GM19025 (cell line): Measurements from ENCODE around the gene VSIG1.

Source experiments
- ATAC-seq: cut with Tn5 transposase; IDR thresholded peaks from one replicate; pipeline ENCODE4 v1.9.1; 2021; ENCODE audit warnings: mild to moderate bottlenecking, low read depth, moderate library complexity; ENCODE audit not compliant: unreplicated experiment

The VSIG1 gene

DNA sequence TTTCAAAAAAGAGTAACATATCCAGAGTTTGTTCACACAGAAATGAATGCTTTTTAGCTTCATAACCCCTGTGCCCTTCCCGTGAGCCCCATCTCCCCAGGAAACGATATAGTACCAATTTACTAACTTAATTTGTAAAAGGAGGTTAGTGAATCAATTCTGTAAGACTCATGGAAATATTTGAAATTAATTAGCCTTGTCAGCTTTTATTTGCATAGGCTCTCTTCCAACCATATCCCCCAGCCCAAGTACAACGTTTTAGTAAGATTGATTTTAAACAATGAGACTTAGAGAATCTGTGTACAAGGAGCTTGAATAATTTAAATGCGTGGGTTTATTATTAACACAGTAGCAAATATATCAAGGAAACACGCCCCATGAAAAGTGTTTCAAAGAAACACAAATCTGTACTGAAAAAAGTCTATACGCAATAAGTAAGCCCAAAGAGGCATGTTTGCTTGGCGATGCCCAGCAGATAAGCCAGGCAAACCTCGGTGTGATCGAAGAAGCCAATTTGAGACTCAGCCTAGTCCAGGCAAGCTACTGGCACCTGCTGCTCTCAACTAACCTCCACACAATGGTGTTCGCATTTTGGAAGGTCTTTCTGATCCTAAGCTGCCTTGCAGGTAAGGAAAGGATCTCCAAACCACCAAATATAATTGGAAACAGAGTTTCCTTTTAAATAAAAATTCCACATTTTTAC, at the start of gene VSIG1:
VSIG1 (plus strand) TSS at position 512 of the 703 bp plus-strand sequence; CDS start at position 578, 66 bp downstream.
- no peak for ATAC-seq

DNA sequence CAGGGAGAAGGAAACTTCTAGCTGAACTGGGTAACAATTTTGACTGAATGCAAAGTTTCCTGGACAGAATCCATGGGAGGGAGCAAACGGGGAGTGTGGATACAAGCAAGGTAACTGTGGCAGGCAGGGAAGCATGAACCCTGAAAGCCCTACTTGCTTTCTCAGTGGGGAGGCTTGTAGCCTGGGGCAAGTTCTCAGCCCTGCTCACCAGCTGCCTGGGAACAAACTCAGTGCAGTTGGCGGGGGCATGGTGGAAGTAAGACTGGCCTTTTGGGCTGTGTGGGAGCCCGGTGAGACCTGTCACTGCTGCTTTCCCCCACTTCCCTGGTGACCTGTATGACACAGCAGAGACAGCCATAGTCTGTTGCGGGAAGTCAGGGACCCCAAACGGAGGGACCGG, 48.7 kb upstream of the VSIG1 start:
- no peak for ATAC-seq

DNA sequence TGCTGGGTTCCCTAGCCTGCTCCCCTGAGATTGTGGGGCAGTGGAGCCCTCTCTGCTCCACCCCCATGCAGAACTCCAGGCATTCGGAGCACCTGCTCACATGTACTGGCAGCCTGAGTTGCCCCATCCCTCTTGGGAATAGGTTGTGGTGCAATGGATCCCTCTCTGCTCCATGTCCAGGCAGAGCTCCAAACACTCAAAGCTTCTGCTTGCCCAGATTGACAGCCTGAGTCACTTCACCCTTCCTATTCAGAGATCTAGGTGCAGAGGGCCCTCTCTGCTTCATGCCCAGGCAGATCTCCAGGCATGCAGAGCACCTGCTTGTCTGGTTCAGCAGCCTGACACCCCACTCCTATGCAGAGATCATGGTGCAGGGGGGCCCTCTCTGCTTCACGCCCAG, 44.1 kb upstream of the VSIG1 start:
- ATAC-seq: no peak

DNA sequence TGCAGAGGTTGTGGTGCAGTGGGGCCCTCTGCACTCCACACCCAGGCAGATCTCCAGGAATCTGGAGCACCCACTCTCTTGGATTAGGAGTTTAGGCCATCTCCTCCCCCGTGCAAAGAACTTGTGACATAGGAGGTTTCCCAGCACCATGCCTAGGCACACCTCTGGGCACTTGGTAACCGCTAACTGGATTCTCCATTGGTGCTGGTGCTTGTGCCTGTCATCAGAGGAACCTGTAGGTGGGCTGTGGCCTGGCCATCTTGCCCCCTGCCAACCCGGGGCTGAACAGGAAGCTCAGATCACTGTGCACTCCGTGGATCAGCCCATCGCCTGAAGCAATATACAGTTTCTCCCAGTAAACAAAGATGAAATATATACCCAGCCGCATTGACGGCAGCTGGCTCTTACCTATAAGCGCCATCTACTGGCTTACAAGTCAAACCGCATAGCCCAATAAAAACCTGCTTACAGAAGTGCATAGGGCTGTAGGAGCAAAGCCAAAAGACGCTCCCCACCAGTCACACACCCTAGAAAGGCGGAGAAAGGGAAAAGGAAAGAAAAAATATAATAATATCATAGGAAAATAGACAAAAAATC, 43.5 kb upstream of the VSIG1 start:
- no peak for ATAC-seq

DNA sequence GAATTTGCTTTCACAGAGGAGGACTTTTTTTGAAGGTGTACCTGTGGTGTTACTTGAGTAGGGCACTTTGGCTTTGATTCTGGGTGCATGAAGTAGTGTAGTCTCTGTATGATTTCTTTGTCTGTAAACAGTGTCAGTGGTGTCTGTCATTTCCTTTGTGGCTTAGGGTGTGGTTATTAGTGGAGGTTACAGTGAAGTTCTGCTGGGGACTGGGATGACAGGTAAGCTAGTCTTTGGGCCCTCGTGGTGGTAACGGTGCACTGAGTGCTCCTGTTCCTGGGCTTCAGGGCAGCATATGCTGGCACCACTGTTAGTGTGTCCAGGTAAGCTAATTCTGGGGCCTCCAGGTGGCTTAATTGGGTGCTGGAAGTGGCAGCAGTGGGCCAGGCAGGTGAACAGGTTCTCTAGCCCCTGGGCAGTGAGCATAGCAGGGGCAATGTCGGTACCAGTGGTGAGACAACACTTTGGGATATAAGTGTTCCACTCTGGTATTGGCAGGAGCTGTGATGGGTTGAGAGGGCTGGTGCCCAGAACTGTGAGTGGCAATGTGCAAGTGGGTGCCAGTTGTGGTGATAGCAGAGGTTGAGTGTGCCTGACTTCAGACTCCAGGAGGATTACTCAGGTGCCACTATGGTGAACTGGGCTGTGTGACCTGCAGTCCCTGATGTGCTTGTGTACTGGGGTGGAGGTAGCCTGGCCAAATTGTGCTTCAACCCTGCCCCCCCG, 26.0 kb upstream of the VSIG1 start:
- ATAC-seq: no peak

DNA sequence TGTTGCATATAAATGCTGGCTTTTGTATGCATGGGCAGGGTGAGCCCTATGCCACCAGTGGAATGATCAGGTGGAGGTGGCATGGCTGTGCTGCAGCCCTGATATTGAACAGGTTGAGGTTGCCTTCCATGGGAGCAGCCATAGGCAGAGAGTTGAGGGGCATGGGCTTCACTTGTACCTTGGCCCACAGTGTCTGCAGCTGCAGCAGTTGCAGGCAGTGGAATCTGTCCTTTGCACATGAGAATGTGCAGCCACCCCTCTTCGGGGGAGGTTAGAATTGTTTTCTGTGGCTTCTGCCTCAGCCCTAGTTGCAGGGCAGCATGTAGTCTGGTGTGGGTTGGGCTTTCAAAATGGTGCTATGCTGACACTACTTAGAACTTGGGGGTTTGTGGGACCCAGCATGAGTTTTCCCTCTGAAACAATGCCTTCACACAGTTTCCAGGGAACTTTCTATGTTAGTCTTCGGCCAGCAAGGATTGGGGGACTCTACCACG, 25.4 kb upstream of the VSIG1 start:
- no peak for ATAC-seq

DNA sequence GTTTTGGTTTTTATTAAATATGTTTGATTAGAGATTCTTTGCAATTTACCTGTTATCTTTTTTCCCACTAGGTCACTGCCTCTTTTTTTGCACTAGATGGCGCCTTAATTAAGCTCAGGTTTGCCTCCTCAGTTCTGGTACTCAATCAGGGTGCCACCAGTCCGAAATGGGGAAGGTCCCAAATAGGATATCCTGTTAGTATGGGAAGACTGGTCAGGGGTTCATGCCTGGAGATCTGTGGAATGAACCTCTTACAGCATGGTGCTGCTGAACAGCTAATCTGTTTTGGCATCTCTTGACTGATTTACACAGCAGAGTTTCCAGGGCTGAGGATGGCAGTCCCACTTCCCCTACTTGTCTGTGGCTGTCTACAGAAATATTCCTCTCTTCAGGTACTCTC, 24.2 kb upstream of the VSIG1 start:
- no peak for ATAC-seq

DNA sequence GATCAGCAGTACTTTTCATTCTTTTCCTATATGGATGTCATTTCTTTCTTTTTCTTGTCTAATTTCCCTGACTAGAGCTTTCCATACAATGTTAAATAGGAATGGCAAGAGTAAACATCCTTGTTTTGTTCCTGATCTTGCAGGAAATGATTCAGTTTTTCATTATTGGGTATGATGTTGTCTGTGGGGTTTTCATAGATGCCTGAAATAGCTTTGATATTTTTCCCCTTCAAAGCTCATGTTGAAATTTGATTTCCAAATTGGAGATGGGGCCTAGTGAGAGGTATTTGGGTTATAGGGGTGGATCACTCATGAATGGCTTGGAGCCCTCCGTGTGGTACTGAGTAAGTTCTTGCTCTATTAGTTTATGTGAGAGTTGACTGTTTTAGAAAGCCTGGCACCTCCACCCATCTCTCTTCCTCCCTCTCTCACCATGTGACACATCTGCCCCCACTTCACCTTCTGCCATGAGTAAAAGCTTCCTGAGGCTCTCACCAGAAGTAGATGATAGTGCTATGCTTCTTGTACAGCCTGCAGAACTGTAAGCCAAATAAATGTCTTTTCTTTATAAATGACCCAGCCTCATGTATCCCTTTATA, 22.3 kb upstream of the VSIG1 start:
- no peak for ATAC-seq

DNA sequence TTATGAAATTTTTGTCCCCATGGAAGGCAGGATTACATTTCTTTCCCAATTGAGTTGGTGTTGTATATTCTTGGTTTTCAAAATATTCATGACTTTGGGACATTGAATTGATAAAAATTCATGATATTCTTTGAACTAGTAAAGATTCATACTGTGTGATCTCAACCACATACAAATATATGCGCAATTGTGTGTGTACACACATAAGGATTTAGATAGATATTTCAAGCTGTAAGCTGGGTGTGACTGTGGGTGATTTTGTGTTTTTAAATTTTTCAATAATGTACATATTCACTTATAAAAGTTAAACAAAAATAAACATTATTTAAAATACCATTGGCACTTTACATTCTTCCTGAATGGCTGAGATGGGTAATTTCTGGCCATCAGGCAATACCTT, 19.5 kb upstream of the VSIG1 start:
- no peak for ATAC-seq

DNA sequence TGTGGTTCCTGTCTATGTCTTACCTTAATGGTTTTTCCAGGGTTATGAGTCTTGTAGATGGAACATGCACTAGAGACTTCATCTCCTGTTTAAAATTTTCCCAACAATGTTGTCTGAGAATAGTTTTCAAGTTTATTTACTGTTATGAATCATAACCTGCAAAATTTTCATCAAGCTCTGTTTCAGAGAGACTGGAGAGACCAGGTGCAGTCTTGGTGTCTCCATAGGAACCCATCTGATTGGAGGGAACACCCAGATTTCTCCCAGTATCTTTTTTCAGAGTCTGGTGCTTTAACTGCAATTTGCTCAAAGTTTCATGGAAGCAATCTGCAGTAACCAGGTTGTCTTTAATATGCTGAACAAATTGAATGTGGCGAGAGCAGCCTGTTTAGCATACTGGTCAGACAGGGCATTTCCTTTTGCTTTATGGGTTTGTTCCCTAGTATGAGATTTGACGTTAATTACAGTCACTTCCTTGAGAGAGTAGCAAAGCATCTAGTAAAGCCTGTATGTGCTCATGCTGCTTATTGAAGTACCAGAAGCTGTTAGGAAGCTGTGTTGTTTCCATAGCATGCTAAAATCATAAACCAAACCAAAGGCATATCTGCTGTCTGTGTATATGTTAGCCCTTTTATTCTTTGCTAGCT, 18.8 kb upstream of the VSIG1 start:
- no peak for ATAC-seq

DNA sequence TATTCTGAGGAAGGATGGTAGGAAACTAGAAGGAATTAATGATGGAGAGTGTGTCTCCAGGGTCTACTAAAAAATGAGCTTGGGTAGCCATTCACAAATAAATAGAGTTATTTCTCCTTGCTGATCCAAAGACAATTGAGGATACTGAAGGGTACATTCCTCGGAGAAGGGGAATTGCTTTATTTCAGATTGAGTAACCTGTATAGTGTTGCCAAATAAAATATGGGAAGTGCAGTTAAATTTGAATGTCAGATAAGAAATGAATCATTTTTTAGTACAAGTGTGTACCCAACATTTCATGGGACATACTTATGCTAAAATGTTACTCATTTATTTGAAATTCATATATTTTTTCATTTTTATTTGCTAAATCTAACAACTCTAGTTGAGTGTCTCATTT, 16.0 kb upstream of the VSIG1 start:
- ATAC-seq: no peak

DNA sequence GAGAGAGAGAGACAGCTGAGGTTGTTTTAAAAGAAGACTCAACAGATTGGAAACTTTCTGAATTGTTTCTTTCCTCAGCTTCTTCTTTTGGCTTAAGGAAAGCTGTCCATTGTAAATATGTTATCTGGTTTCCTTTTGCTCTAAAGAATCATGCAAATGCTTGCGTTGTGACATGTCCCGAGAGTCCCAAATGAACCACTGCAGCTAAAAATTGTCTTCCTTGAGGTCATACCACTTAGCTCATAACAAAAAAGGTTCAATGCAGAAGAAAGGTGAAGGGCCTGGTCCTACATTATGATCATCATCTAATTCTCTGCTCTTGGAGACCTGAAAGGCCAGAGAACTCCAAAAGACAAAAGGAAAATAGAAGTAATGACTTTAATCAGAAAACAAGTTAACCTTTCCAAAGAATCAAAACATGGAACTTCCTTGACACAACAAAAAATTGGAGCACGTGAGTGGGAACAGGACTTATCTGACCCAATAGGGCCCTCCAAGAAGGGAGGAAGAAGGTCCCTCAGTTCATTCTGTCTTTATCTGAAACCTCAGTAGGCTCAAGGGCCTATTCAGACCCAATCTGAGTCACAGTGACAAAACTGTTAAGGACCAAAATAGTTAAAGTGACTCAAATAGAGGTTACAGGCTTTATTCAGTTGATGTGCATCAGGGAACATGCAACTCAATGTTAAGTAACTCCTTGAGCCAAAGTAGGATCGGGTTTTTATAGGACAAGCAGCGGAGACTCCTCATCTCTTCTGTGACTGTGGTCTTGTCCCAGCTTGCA, 14.7 kb upstream of the VSIG1 start:
- no peak for ATAC-seq

DNA sequence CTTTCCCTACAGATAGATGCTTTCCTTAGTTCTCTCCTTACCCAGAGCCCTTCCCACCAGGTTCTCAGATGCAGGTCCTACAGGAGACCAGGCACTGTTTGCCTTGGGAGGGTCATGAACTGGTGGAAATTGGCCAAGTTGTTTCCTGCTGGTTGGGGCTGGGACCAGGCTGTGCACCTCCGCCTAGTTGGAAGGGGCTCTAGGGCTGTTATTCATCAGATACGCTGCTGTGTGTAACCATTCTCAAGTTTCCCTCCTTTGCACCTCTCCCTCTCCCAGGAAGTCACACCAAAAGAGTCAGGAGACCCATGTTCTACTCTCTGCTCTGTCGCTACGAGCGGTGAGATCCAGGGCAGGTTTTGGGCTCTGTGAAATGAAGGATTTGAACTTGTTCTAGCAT, 11.9 kb upstream of the VSIG1 start:
- ATAC-seq: no peak

DNA sequence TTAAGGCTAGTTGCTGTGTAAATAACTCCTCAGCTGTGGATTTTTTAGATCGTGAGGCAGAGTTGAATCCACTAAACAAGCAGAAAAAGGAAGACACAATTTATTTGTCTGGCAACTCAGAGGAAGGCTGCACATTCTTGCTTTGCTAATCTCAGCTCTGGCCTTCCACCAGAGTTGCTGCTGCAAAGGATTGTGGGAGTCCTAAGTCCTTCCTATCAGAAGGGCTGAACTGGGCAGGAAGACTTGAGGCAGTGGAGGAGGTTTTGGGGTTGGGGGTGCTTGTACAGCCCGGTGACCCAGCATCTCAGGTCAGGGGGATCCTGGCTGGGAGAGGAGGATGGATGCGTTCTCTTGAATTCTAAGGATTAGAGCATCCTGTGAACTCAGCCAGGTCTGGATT, 11.0 kb upstream of the VSIG1 start:
- no peak for ATAC-seq

DNA sequence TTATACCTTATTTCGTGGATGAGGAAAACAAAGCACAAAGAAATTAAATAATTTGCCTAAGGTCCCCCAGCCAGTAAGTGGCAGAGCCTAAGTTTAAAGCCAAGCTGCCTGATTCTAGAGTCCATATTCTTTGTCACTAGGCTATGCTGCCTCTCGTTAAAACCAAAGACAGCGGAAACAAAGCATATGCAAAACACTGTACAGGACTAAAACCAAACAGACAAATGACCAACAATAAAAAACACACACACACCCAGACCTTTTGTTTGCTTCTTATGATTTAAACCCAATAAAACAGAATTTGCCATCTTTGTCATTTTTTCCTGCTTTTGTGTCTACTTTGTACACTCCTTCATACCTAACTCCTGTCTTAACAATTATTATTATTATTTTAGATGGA, 10.1 kb upstream of the VSIG1 start:
- no peak for ATAC-seq

DNA sequence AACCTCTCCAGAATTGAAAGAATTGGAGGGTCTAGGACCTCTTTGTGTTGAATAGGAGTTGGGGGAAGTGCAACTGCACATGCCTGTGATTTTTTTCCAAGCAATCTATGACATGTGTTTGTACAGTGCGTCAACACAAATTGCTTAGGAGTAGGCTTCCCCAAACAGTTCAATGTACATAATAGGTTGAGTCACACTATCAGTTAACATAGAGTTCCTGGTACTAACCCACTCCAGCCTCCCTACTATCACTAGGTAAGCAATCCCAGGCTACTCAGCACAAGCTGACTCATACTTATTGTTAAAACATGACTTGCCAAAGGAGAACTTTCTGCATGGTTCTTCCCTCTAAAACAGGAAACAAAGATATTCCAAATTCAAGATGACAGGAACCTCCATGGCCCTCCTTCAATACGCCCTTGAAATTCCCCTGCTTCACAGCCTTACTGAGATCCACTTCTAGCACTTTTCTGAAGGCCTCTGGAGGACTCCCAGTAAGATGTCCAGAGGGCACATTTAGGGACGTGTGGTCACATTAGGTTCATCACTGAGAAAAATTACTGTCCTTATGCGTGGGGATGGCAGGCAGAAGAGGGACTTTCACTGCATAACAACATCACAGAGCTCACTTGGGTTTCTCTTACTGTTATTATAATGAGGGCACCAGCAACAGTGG, 8.4 kb upstream of the VSIG1 start:
- no peak for ATAC-seq

DNA sequence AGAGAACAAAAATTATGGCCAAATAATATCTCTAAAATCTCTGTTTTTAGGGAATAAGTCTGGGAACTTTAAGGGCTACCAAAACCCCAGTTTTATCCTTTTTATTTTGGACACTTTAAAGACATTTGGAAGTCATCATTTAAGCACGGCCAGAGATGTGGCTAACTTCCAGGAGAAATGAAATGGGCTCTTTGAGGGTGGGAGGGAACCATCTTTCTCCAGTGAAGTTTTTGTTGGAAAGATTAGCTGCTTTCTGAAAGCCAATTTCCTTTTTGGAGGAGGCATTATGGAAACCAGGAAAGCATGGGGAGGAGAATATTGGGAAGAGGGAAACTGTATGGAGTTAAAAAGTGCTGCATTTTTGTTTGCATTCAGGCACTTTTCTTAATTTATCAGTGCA, 4.8 kb downstream of the VSIG1 start:
- no peak for ATAC-seq

DNA sequence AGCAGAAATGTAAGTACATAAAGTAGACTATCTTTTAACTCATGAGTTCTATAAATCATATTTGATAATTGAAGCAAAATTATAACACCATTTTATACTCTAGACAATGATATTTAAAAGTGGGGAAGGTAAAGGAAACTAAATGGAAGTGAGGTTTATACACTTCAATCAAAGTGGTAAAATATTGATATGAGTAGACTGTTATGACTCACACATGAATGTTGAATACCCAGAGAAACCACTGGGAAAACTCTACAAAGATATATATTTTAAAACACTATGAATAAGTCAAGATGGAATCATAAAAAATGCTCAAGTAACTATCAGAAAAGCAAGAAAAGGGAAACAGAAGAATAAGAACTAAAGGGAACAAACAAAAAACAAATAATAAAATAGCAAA, 8.4 kb downstream of the VSIG1 start:
- no peak for ATAC-seq

DNA sequence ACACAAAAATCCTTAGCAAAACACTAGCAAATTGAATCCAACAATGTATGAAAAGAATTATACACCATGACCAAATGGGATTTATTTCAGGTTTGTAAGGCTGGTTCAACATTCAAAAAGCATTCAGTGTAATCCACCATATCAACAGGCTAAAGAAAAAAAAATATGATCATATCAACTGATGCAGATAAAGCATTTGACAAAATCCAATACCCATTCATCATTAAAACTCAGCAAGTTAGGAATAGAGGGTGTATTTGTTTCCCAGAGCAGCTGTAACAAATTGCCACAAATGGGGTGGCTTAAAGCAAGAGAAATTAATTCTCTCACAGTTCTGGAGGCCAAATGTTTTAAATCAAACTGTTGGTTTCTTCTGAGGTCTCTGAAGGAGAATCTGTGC, 10.7 kb downstream of the VSIG1 start:
- no peak for ATAC-seq

DNA sequence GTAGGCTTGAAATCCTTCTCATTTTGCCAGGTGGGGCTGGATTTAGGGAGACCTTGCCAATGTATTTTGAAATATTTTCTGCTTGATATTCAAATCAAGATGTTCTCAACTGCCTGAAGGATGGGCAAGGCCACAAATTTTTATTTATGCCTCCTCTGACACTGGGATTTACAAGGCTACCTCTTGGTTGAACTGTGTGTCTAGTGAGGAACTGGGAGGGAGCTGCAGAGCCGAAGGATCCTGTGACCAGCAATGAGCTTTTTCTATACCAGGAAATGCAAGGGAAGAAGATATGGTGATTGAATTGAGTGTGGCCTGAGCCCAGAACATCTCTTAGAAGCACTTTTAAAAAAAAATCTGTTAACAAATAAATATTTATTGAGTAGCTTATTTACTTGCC, 14.9 kb downstream of the VSIG1 start:
- ATAC-seq: no peak
